OCI-LY1 (cell line): ENCODE measurements around the gene GTF2A2.

ENCODE experiments used
- EZH2 ChIP-seq: fragments of 200-600 bp; sonication (generic), shearing (Covaris generic); IDR thresholded peaks from 2 replicates; pipeline ENCODE4 v1.8.0; 2017; ENCODE audit warnings: borderline replicate concordance, mixed run types, mild to moderate bottlenecking, antibody characterized with exemption, low read length, moderate library complexity, mixed read lengths
- TF ChIP-seq, protein P1 (sequence below): fragments of 200-600 bp; sonication (generic), shearing (Covaris generic); IDR thresholded peaks from 2 replicates; pipeline ENCODE4 v1.5.1; 2017; ENCODE audit warnings: mild to moderate bottlenecking, antibody characterized with exemption, low read length, moderate library complexity, mixed read lengths

DNA sequence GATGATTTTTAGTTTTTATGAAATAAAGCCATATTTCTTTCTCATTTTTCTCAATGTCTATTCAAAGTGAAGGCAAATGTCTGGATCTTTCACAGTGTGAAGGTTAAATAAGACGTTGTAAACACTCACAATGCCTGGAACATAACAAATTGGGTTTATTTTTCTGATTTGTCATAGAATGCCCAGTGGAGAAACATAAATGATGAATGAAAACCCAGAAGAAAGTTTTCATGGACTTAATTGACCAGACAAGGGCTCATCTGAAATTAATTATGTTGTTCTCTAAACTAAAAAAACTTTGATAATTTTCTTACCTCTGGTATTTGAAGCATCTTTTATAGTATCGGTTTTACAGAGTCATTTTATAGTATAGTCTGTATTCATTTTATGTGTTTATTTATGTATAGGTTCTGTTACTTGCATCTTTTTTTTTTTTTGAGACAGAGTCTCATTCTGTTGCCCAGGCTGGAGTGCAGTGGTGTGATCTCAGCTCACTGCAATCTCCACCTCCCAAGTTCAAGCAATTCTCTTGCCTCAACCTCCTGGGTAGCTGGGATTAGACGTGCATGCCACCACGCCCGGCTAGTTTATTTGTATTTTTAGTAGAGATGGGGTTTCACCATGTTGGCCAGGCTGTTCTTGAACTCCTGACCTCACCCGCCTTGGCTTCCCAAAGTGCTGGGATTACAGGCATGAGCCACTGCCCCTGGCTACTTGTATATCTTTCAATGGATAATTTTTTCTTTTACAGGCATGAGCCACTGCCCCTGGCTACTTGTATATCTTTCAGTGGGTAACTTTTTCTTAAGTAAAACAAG lies 46.9 kb upstream of the GTF2A2 start:
- TF ChIP-seq EZH2 = no peak
- TF ChIP-seq, protein P1, sequence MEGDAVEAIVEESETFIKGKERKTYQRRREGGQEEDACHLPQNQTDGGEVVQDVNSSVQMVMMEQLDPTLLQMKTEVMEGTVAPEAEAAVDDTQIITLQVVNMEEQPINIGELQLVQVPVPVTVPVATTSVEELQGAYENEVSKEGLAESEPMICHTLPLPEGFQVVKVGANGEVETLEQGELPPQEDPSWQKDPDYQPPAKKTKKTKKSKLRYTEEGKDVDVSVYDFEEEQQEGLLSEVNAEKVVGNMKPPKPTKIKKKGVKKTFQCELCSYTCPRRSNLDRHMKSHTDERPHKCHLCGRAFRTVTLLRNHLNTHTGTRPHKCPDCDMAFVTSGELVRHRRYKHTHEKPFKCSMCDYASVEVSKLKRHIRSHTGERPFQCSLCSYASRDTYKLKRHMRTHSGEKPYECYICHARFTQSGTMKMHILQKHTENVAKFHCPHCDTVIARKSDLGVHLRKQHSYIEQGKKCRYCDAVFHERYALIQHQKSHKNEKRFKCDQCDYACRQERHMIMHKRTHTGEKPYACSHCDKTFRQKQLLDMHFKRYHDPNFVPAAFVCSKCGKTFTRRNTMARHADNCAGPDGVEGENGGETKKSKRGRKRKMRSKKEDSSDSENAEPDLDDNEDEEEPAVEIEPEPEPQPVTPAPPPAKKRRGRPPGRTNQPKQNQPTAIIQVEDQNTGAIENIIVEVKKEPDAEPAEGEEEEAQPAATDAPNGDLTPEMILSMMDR = no peak
